ENCODE measurements around the gene RBM12. TPM values are rescaled to one million over a fixed set of nuclear protein-coding genes. Genes with fewer than 3 reads are reported as not detected.
"Not testable (repeated sequence)": the region's sequence is repeated elsewhere in the genome, so short reads cannot be mapped to it uniquely, and the experiment has no call there.

The RBM12 gene
- polyA plus RNA-seq, 1 experiment = 54.4 TPM

- ChIA-PET POLR2A (no interaction called here), CTCF (interaction anchor here (0.7 to 1.1 kb wide), 2 partner anchors 9 to 38 kb away, joined by 3 to 4 read pairs; no protein-coding TSS in a partner anchor)
- no peak for DNase-seq (ENCODE audit: low read depth)
- TF ChIP-seq, protein P1, sequence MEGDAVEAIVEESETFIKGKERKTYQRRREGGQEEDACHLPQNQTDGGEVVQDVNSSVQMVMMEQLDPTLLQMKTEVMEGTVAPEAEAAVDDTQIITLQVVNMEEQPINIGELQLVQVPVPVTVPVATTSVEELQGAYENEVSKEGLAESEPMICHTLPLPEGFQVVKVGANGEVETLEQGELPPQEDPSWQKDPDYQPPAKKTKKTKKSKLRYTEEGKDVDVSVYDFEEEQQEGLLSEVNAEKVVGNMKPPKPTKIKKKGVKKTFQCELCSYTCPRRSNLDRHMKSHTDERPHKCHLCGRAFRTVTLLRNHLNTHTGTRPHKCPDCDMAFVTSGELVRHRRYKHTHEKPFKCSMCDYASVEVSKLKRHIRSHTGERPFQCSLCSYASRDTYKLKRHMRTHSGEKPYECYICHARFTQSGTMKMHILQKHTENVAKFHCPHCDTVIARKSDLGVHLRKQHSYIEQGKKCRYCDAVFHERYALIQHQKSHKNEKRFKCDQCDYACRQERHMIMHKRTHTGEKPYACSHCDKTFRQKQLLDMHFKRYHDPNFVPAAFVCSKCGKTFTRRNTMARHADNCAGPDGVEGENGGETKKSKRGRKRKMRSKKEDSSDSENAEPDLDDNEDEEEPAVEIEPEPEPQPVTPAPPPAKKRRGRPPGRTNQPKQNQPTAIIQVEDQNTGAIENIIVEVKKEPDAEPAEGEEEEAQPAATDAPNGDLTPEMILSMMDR (IDR thresholded peaks at IDR 0.05; ENCODE audit: insufficient read depth, low read depth, low read length) = no peak
- Histone ChIP-seq H3K36me3 (ENCODE audit: control insufficient read depth, insufficient read depth, low read length) (peaks cover 20% of the 10 kb centered on the region), H3K4me3 (ENCODE audit: low read depth, low read length) (no peak overlapping the region), H3K27me3 (ENCODE audit: control insufficient read depth, insufficient read depth, low read length) (no peaks in the 10 kb centered on the region)
Measured at GRCh38 chr20:35710884-35711587, 46.3 kb upstream of the RBM12 start.

GRCh38 chr20:35710039-35710438 lies 45.3 kb upstream of the RBM12 start:
- POLR2A ChIA-PET = no interaction called here
- CTCF ChIA-PET = interaction anchor here (0.7 to 1.1 kb wide), 2 partner anchors 10 to 125 kb away, joined by 3 to 5 read pairs; partner anchors contain the start of genes NFS1 and ROMO1
- TF ChIP-seq, protein P1 (IDR thresholded peaks at IDR 0.05; ENCODE audit: insufficient read depth, low read depth, low read length) = no peak
- Histone ChIP-seq H3K36me3 (ENCODE audit: control insufficient read depth, insufficient read depth, low read length) (peaks cover 19% of the 10 kb centered on the region), H3K4me3 (ENCODE audit: low read depth, low read length) (no peak overlapping the region), H3K27me3 (ENCODE audit: control insufficient read depth, insufficient read depth, low read length) (no peaks in the 10 kb centered on the region)
- DNase-seq (ENCODE audit: low read depth) = no peak

- TF ChIP-seq, protein P1 (IDR thresholded peaks at IDR 0.05; ENCODE audit: insufficient read depth, low read depth, low read length) = no peak
- POLR2A ChIA-PET = no interaction called here
- H3K27me3 ChIP-seq (ENCODE audit: control insufficient read depth, insufficient read depth, low read length) = no peaks in the 10 kb centered on the region
- H3K4me3 ChIP-seq (ENCODE audit: low read depth, low read length) = no peak overlapping the region
- no peak for DNase-seq (ENCODE audit: low read depth)
- CTCF ChIA-PET = interaction anchor here (0.7 to 1.1 kb wide), 2 partner anchors 9 to 19 kb away, joined by 3 to 5 read pairs; partner anchors contain the start of genes NFS1 and ROMO1
- H3K36me3 ChIP-seq (ENCODE audit: control insufficient read depth, insufficient read depth, low read length) = peaks cover 18% of the 10 kb centered on the region
Measured at GRCh38 chr20:35709259-35709658, 44.6 kb upstream of the RBM12 start.

GRCh38 chr20:35708502-35708901 lies 43.8 kb upstream of the RBM12 start:
- ChIA-PET POLR2A (no interaction called here), CTCF (no interaction called here)
- no peaks in the 10 kb centered on the region for H3K27me3 ChIP-seq (ENCODE audit: control insufficient read depth, insufficient read depth, low read length)
- no peak for DNase-seq (ENCODE audit: low read depth)
- no peak overlapping the region for H3K4me3 ChIP-seq (ENCODE audit: low read depth, low read length)
- peaks cover 14% of the 10 kb centered on the region for H3K36me3 ChIP-seq (ENCODE audit: control insufficient read depth, insufficient read depth, low read length)
- TF ChIP-seq, protein P1 (IDR thresholded peaks at IDR 0.05; ENCODE audit: insufficient read depth, low read depth, low read length) = no peak

GRCh38 chr20:35706591-35707529 lies 42.2 kb upstream of the RBM12 start:
- POLR2A ChIA-PET; H3K27me3 ChIP-seq (ENCODE audit: control insufficient read depth, insufficient read depth, low read length); H3K4me3 ChIP-seq (ENCODE audit: low read depth, low read length); DNase-seq (ENCODE audit: low read depth): not testable (repeated sequence)
- CTCF ChIA-PET = interaction anchor here (1.0 kb wide), 1 partner anchor 33 kb away, joined by 3 read pairs; no protein-coding TSS in a partner anchor
- peaks cover 10% of the 10 kb centered on the region for H3K36me3 ChIP-seq (ENCODE audit: control insufficient read depth, insufficient read depth, low read length)

GRCh38 chr20:35705894-35706293 lies 41.2 kb upstream of the RBM12 start:
- peaks cover 11% of the 10 kb centered on the region for H3K36me3 ChIP-seq (ENCODE audit: control insufficient read depth, insufficient read depth, low read length)
- CTCF ChIA-PET = interaction anchor here (1.0 to 1.7 kb wide), 2 partner anchors 34 to 178 kb away, joined by 3 to 5 read pairs; no protein-coding TSS in a partner anchor
- POLR2A ChIA-PET; H3K27me3 ChIP-seq (ENCODE audit: control insufficient read depth, insufficient read depth, low read length); DNase-seq (ENCODE audit: low read depth); H3K4me3 ChIP-seq (ENCODE audit: low read depth, low read length): not testable (repeated sequence)

Measured in BJ (cell line).